K562 (cell line): ENCODE measurements around the gene MAST4. TPM values are rescaled to one million over a fixed set of nuclear protein-coding genes. Genes with fewer than 3 reads are reported as not detected.

ENCODE experiments used
- ARID1B ChIP-seq: fragments of 450-650 bp; IDR thresholded peaks from 2 replicates; pipeline ENCODE4 v1.6.1; 2016; ENCODE audit warnings: antibody characterized with exemption, mild to moderate bottlenecking, inconsistent platforms
- ASH1L ChIP-seq: fragments of 450-650 bp; IDR thresholded peaks from 2 replicates; pipeline ENCODE4 v1.6.1; 2018; ENCODE audit warnings: borderline replicate concordance, mild to moderate bottlenecking, low read depth; ENCODE audit not compliant: partially characterized antibody
- CEBPB ChIP-seq: fragments of 450-650 bp; IDR thresholded peaks from 2 replicates; pipeline ENCODE4 v1.6.1; 2016; ENCODE audit warnings: missing genetic modification characterization, missing compliant biosample characterization
- ETV5 ChIP-seq: sonication (generic); formaldehyde crosslinking; IDR thresholded peaks from 2 replicates; pipeline ENCODE4 v1.4.0; 2020; ENCODE audit warnings: low read depth, mild to moderate bottlenecking, missing genetic modification reagents
- EWSR1 ChIP-seq: fragments of 450-650 bp; IDR thresholded peaks from 2 replicates; pipeline ENCODE4 v1.6.1; 2018; ENCODE audit warnings: borderline replicate concordance, mild to moderate bottlenecking, low read depth, moderate library complexity; ENCODE audit not compliant: partially characterized antibody
- L3MBTL2 ChIP-seq: fragments of 450-650 bp; IDR thresholded peaks from 2 replicates; pipeline ENCODE4 v1.6.1; 2016; ENCODE audit warnings: mild to moderate bottlenecking, moderate library complexity
- LEF1 ChIP-seq: fragments of 450-650 bp; IDR thresholded peaks from 2 replicates; pipeline ENCODE4 v1.6.1; 2016; ENCODE audit warnings: mild to moderate bottlenecking
- MIER1 ChIP-seq: fragments of 450-650 bp; IDR thresholded peaks from 2 replicates; pipeline ENCODE4 v1.6.1; 2016; ENCODE audit warnings: antibody characterized with exemption, mild to moderate bottlenecking, low read depth
- ZNF408 ChIP-seq: fragments of 250-450 bp; sonication (Bioruptor Pico); IDR thresholded peaks from 2 replicates; pipeline ENCODE4 v1.4.0; 2020; ENCODE audit warnings: low read depth, mild to moderate bottlenecking, moderate library complexity
- ZNF511 ChIP-seq: sonication (generic); formaldehyde crosslinking; IDR thresholded peaks from 2 replicates; pipeline ENCODE4 v1.8.0; 2022; ENCODE audit warnings: mild to moderate bottlenecking, missing genetic modification reagents
- polyA plus RNA-seq, 8 experiments: library from polyadenylated mRNA; depleted of rRNA in 4 of 8; stranded (reverse) in 5 of 8; unstranded in 3 of 8; fragments of >200 nt; fragmentation: Nextera tagmentation in 2 of 8; fragmentation: Illumina TruSeq in 1 of 8; extraction: Ambion mirVana in 2 of 8; extraction: Trizol in 1 of 8; gene quantifications; 2 replicates each; pipeline versions ENCODE4 v1.2.1 to v1.2.3, GENCODE V29; 2011 to 2014; ENCODE audit warnings: inconsistent platforms in 1 of 8, missing spikeins in 1 of 8
- total RNA-seq, 7 experiments: library from RNA; depleted of rRNA in 6 of 7; stranded (reverse); fragments of >200 nt in 6 of 7; fragmentation: Illumina TruSeq in 2 of 7; extraction: Trizol in 2 of 7; gene quantifications; 2 replicates each; pipeline versions ENCODE4 v1.2.1 to v1.2.3, GENCODE V29; 2011 to 2021; ENCODE audit warnings: low replicate concordance in 1 of 7
- TF ChIP-seq, protein P1 (sequence below): fragments of 450-650 bp; IDR thresholded peaks from 2 replicates; pipeline ENCODE4 v1.7.0; 2016; ENCODE audit warnings: borderline replicate concordance
- TF ChIP-seq, protein P2 (sequence below): fragments of 450-650 bp; formaldehyde crosslinking; IDR thresholded peaks from 2 replicates; pipeline ENCODE4 v1.4.0; 2020; ENCODE audit warnings: mild to moderate bottlenecking, mixed read lengths

The MAST4 gene
- total and polyA plus RNA-seq, 9 of the 15 experiments (the other 6 are each of a cell fraction or from before 2014, with no cell fraction given) = 0.88 to 10.1 (median 5.2) TPM

GRCh38 chr5:66856041-66856805, 260.0 kb downstream of the MAST4 start (continued):
- TF ChIP-seq ASH1L = no peak
- TF ChIP-seq, protein P1, sequence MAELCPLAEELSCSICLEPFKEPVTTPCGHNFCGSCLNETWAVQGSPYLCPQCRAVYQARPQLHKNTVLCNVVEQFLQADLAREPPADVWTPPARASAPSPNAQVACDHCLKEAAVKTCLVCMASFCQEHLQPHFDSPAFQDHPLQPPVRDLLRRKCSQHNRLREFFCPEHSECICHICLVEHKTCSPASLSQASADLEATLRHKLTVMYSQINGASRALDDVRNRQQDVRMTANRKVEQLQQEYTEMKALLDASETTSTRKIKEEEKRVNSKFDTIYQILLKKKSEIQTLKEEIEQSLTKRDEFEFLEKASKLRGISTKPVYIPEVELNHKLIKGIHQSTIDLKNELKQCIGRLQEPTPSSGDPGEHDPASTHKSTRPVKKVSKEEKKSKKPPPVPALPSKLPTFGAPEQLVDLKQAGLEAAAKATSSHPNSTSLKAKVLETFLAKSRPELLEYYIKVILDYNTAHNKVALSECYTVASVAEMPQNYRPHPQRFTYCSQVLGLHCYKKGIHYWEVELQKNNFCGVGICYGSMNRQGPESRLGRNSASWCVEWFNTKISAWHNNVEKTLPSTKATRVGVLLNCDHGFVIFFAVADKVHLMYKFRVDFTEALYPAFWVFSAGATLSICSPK = no peak
- no peak for TF ChIP-seq CEBPB
- TF ChIP-seq MIER1 = no peak
- TF ChIP-seq EWSR1 = no peak
- no peak for TF ChIP-seq ETV5 (CRISPR knock-in tag)
- no peak for TF ChIP-seq ZNF408 (CRISPR knock-in tag)
- TF ChIP-seq LEF1 = no peak
- TF ChIP-seq L3MBTL2 = no peak
- no peak for TF ChIP-seq ARID1B
- TF ChIP-seq ZNF511 (CRISPR knock-in tag) = no peak
- TF ChIP-seq, protein P2, sequence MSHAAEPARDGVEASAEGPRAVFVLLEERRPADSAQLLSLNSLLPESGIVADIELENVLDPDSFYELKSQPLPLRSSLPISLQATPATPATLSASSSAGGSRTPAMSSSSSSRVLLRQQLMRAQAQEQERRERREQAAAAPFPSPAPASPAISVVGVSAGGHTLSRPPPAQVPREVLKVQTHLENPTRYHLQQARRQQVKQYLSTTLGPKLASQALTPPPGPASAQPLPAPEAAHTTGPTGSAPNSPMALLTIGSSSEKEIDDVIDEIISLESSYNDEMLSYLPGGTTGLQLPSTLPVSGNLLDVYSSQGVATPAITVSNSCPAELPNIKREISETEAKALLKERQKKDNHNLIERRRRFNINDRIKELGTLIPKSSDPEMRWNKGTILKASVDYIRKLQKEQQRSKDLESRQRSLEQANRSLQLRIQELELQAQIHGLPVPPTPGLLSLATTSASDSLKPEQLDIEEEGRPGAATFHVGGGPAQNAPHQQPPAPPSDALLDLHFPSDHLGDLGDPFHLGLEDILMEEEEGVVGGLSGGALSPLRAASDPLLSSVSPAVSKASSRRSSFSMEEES (CRISPR knock-in tag) = no peak
